ENCODE results near the gene CCL15.

CCL15 gene

DNA sequence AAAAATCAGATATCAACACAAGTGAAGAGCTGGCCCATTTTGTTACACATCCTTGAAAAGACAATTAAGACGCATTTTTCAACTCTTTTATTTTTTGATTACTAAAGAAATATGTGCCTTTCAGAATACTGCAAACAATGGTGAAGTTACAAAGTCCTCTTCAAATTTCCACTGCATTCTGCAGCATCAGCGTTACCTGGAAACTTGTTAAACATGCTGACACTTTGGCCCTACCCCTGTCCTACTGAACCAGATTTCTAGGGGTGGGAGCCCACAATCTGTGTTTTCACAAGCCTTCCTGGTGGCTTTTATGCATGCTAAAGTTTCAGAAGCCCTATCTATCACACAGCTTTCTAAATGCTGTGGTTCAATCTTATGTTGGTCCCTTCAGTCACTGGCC lies 10.3 kb downstream of the CCL15 start:
- no peak for DNase-seq (ENCODE audit: low read depth)

DNA sequence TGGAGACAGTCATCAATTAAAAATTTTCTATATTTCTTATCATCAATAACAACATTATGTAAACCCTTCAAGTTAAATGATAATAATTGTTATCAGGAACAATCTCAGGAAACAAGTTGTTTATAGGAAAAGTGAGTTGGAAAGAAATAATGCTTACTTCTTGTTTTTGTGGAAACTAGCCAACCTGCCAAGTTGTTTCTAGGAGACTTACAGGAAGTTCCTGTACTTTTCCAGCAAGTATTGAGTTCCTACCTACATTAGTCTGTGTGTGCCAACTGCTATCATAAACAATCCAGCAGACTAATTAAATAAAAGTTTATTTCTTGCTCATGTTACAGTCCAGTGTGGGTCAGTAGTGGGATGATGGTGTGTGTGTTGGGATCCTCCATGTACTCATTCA lies 13.2 kb downstream of the CCL15 start:
- DNase-seq (ENCODE audit: low read depth): no peak

DNA sequence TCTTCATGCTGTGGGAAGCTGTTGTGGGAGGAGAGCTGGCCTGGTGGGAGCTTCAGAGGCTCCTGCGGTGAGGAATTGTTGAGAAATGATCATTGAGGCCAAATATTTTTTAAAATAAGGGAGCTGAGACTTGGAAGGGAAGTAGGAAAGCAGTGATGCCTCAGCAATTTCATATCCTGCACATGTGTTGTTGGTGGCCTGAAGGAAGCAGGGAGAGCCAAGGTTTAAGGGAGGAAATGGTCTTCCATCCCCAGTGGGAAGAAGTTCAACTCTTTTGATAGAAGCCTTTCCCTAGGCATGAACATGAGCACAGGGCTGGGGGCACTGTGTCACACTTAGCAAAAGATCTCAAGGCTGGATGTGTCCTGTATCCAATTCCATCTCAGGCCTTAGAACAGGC lies 14.7 kb downstream of the CCL15 start, which contains the start of gene CCL14:
TSS of gene CCL14 (minus strand) at position 87 of the 400 bp plus-strand sequence. CDS start at position 7, 80 bp downstream.
- no peak for DNase-seq (ENCODE audit: low read depth)

DNA sequence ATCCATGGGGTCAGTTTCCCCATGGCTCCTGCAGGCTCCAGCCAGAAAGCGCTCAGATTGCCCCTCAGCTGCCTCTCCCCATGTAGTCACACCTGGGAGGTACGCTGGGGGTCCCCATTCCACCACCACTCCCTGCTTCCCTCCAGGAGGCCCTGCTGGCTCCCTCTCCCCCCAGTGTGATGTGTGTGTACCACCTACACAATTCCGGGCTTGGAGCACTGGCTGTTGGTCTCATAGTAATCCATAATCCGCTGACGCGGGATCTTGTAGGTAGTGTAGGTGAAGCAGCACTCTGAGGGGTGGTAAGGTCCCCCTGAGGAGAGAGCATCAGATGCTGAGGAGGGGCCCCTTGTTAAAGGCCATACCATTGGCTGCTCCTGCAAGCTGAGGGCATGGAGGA lies 17.2 kb downstream of the CCL15 start:
- DNase-seq (ENCODE audit: low read depth): no peak

DNA sequence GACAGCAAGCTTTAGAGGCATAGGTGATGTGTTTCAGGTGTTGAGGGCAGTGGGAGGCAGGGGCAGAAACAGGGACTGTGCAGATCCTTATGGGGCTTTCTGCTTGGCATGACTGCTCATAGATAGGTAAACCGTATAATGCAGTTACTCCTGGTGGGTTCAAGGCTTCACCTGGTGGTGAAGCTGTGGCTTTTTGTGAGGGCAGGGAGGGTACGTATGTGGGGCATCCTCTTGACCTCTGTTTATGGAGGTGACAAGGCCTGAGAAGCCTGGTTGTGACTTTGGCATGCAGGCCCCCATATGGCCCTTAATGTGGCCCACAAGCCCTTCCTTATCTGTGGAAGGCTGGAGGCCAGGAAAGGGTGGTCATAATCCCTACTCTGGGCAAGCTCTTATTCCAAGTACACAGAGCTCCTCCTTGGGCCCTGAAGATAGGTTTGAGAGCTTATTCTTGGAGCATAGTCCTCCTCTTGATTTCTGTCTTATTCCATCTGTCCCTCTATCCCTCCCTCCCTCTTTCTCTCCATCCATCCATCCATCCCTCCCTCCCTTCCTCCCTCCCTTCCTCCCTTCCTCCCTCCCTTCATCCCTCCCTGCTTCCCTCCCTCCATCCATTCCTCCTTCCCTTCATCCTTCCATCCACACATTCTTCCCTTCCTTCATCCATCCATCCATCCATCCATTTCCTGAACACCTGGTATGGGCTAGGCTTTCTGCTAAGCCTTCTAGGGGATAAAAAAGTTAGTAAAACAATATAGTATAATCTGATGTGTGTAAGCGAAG lies 18.8 kb downstream of the CCL15 start:
- DNase-seq (ENCODE audit: low read depth): no peak

DNA sequence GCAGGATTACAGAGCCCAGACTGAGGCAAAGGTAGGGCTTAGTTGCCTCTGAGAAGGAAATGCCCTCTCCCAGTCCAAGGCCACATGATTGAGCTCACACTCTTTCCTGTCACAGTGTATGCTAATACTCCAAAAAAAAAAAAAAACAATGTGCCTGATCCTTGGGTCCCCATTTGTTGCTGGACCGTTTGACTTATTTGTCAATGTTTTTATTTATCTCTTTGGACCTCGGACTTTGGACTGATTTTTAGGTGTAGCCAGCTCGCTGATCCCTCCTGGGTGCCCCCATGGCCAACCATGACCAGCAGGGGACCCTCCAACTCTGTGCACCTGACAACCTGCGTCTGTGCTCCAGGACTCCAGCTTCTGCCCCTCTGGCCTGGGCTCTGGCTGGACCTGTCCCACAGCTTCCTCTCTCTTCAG lies 19.4 kb downstream of the CCL15 start:
- DNase-seq (ENCODE audit: low read depth): no peak

DNA sequence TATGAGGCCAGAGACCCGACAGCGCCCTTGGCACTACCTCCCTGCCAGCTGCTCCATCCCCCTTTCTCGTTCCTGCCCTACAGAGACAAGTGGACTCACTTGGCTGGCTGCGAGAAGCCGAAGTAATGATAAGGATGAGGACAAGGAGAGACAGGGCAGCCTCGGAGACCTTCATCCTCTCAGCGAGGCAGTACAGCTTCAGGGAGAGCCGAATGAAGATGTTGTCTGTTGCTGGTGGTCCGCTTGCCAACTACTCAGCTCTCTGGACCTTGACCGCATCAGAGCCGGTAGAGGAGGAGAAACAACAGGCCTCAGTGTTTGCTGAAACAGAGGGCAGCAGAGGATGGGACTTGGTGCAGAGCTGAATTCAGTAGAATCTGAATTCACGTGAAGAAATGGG lies 20.1 kb downstream of the CCL15 start, which contains the start of gene CCL16:
TSS of gene CCL16 (minus strand) at position 252 of the 400 bp plus-strand sequence. CDS start at position 175, 77 bp downstream.
- DNase-seq (ENCODE audit: low read depth): no peak

DNA sequence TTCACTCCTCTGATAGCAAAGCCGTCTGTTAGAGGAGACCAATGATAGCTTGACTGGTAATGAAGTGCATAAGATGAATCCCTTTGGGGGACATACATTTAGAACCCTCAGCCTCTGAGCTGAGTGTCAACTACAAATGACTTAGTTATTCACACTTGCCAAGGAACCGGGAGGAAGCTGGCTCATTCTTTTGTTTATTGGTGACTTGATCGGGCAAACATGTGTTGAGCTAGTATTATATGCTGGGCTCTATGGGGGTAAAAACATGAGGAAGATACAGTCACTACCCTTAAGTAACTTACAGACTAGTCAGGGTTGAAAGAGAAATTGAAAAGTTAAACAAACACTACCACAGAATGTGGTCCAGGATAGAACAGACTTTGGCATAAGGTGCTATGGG lies 23.0 kb downstream of the CCL15 start:
- no peak for DNase-seq (ENCODE audit: low read depth)

DNA sequence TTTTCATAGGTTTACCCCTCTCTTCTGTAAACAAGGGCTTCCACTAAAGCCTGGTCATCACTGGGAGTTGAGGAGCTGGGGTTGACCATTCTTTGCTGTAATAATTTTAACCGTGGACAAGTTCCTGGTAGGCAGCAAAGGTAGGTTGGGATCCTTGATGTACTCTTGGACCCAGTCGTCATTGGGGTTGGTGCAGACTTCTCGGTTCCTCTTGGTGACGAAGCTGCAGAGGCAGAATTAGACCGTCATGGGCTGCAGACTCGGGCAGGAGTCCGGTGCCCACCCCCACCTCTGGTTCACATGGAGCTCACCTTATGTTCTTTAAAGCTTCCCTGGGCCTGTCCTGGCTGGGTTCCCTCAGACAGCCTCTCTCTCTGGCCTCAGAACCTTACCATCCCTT lies 23.8 kb downstream of the CCL15 start:
- no peak for DNase-seq (ENCODE audit: low read depth)

DNA sequence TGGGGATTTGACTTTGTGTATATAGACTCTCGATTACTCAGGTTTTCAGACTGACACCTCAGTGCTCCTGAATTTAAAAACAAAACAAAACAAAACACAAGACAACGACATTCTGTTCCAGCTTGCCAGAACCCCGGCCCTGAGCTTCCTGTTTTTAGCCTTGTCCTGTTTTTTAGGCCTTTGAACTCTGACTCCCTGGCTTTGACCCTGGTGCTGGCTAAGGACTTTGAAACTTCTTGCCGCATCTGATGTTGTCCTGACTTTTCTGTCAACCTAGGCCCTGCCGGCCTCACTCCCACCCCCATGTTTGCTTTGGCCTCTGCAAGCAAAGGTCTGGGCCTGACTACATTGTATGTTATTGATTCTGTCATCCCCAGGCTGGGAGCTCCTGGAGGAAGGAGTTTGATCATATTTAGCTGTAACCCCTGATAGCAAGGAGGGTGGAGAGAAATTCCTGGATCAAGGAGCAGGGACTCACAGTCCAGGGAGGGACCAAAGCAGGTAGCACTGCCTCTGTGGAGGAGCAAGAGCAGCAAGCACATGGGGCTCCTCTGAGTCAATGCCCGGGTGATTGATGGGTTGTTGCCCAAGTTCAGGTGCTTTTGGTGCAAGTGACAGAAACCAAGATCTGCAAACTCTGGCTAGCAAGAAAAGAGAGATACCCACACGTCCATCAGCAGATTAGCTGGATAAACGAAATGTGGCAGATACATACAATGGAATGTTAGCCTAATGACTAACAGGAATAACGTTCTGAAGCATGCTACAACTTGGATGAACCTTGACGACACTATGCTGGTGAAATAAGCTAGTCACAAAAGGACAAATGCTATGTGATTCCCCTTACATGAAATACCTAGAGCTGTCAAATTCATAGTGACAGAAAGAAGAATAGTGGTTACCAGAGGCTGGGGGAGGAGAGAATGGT lies 27.8 kb downstream of the CCL15 start:
- DNase-seq (ENCODE audit: low read depth): no peak

DNA sequence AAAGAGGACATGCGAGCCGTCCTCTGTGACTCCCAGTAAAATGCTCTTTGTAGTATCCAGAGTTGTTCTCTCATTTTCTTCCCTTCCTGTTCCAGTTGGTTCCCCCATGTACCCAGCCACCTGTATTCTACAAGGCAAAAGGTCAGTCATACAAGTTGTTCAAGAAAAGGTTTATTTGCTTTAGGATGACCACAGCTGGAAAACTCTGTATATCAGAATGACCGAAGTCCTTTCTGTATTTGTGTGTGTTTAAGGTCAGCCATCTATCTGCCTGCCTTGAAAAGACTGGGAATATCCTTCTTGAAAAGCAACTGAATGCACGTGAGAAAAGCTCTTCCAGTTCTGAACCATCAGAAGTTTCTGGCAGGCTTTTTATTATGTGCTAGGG lies 28.4 kb downstream of the CCL15 start:
- no peak for DNase-seq (ENCODE audit: low read depth)

DNA sequence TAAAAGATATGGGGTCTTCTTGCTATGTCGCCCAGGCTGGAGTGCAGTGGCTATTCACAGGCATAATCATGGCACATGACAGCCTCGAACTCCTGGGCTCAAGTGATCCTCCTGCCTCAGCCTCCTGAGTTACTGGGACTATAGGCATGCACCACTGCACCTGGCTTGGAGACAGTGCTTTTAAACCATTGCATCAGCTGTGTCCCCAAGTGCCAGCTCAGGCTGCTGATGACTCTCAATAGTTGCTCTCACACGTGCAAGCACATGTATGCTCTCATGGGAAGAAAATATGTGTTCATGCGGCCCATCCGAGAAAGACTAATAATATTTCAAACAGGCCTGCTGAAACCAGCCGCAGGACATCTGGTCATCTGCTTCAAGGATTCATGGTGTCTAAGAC lies 28.8 kb downstream of the CCL15 start:
- no peak for DNase-seq (ENCODE audit: low read depth)

DNA sequence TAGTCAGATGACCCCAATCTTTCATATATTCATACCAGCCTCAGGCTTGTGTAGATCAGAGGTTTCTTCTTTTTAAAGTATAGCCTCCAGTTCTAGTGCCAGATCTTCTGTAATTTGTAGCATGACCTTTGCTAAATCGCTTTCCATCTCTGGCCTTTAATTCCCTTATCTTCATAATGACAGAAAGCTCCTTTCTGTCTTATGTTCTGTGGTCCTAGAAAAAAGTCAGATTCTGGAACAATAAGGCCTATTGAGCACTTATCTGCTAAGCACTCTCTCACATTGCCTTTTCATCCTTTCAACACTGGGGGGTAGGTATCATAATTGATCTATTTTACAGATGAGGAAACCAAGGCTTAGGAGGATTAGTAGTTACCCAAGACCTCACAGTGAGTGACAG lies 29.3 kb downstream of the CCL15 start:
- DNase-seq (ENCODE audit: low read depth): no peak

DNA sequence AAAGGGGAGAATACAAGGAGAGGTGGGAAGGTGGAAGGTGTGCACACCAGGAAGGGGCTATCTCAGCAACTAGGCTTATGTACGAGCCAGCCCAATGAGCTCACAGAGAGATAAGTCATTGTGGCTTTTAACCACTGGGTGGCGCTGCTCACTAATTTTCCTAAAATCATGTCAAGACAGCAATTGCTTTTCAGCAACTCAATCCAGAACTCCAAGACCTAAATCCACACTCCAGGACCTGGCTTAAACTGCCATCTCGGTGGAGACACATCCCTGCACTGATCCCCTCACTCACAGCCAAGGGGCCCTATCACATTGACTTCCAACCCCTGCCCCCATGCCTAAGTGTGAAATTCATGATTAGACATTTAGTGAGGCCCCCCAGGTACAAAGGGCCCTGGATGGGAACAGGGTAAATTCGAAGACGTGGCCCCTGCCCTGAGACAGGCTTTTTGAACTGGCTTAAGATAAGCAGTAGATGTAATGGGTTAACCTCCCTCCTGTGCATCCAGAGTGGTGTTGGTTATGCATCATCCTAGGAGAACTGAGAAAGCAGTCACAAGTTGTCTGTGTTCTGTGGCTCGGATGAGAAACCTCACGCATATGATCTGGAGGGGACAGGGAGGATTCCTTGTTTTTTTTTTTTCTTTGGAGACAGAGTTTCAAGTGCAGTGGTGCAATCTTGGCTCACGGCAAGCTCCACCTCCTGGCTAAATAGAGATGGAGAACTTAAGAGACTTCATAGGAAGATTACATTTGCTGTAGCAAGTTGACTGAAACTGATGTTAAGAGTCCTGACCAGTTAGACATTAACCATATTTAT lies 31.6 kb downstream of the CCL15 start:
- peak; percentile 45 for DNase-seq (ENCODE audit: low read depth)

DNA sequence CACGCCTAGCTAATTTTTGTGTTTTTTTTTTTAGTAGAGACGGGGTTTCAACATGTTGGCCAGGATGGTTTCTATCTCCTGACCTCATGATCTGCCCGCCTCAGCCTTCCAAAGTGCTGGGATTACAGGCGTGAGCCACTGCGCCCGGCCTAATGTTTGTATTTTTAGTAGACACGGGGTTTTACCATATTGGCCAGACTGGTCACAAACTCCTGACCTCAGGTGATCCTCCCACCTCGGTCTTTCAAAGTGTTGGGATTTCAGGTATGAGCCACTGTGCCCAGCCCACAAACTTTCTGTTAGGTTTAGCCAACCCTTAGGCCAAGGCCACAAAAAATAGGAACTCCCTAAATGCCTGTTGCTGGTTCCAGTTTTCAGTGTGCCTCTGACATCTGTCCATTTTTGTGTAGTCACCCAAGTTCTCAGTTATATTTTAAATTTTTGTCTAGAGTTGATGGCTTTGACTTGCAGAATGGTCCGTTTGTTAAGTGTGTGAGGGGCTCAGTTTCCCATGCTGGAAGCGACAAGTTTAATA lies 32.8 kb downstream of the CCL15 start:
- no peak for DNase-seq (ENCODE audit: low read depth)

DNA sequence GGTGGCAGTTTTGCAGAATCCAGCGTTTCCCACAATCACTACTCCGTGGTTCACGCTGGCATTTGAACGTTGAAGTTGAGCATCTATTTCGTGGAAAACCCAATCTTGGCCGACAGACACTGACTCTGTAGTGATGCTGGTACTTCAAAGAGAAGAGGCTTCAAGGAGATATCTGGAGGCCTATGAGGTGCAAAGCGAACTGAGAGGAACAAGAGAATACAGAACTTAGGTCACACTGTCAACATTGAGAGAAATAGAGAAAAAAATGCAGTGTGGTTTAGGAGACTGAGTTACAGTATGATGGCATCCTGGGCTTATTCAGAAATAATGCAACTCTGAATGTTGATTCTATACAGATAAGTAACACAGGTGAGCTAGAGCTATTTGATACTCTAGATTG lies 36.1 kb downstream of the CCL15 start:
- no peak for DNase-seq (ENCODE audit: low read depth)

DNA sequence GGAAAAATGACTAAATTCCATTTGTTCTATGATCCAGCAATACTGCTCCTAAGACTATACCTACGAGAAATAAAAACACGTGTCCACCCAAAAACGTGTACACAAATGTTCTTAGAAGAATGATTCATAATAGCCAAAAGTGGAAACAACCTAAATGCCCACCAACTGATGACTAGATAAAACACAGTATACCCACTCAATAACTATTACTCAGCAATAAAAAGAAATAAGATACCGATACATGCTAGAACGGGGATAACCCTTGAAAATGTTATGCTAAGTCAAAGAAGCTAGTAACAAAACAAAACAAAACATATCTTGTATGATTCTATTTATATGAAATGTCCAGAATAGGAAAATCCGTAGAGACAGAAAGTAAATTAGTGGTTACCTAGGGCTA lies 37.7 kb downstream of the CCL15 start:
- DNase-seq (ENCODE audit: low read depth): no peak

DNA sequence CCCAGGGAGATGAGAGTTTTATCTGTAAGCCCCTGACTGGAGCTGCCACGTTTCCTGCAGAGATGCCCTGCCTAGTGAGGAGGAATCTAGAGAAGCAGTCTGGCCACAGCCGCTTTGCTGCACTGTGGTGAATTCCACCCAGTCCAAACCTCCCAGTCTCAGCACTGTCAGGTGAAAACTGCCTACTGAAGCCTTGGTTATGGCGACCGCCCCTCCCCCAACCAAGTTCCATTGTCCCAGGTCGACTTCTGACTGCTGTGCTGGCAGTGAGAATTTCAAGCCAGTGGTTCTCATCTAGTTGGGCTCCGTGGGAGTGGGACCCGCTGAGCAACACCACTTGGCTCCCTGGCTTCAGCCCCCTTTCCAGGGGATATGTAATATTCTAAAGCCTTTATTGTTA lies 47.6 kb downstream of the CCL15 start:
- DNase-seq (ENCODE audit: low read depth): no peak

DNA sequence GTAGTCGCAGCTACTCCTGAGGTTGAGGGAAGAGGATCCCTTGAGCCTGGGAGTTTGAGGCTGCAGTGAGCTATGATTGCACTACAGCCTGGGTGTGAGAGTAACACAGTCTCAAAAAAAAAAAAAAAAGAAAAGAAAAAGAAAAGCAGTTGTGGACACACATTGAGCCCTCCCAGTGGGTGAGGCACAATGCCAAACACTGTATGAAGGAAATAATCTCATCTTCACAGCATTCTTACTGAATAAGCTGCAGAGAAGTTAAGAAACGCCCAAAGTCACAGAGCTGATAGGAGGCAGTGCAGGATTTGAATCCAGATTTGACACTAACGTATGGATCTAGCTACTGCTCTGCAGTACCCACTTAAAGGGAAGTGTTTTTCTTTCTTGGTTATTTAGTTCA lies 52.0 kb downstream of the CCL15 start:
- no peak for DNase-seq (ENCODE audit: low read depth)

DNA sequence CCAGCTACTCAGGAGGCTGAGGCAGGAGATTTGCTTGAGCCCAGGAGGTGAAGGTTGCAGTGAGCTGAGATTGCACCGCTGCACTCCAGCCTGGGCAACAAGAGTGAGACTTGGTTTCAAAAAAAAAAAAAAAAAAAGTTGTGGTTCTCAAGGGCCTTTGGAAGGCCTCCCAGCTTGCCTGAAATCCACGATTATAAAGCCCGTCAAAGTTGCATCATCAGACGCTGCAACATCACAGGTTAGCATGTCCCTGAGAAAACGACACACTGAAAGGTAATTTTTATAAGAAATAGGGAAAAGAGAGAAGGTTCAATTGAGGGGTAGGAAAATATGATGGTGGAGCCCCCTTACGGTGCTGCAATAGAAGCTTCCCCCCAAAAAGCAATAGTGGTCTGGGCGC lies 53.3 kb downstream of the CCL15 start:
- no peak for DNase-seq (ENCODE audit: low read depth)

Data from GM04504 (cell line).